Kidney glomerular epithelial cell (primary cell): ENCODE measurements around the gene HNRNPH3.
"Not testable (repeated sequence)": the region's sequence is repeated elsewhere in the genome, so short reads cannot be mapped to it uniquely, and the experiment has no call there.

Experiments
- DNase-seq: peaks from one replicate; lab custom pipeline; 2025; lab: John Stamatoyannopoulos, UW

HNRNPH3 gene

GRCh38 chr10:68331455-68332258, at the start of gene HNRNPH3:
HNRNPH3 (plus strand) TSS chr10:68332064; CDS start chr10:68337222, 5,158 bp downstream.
- DNase-seq: peak; percentile 98

DNA sequence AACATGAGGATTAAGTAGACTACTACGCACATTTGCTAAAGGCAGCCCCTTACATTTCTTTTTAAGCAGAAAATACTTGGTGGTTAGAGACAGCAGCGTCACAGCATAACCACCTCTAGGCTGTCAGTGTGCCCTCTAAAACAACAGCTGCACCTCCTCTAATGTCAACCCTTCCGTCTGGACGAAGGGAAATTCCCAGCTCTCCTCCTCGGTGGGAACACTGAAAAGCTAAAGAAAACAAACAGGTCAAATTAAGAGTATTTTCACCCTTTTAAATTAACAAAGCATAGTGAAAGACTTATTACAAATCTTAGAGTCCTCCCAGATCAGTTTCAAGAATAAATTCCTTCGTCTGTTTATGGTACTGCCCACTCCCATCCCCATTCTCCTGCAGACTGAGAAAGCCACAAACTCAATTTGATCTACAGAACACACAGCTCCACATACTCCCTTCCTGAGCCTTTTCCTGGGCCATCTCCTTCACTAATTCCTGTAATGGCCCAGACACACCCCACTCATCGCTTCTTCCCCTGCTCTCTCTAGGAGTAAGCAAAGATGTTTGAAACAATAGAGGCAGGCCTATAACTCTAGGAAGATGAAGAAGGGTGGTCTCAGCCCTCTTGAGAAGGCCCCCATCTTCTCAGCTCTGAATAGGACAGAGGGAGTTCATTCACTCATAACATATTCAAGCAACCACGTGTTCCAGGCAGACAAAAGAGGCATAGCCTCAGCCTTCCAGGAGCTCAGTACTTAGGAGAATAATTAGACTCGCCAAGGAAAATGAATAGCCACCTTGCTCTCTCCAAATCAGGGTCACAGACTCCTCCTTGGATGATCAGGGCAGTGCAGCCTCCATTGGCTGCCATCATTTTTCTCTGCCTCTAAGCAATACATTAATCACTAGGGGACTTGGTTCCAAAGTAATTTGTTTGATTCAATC, 47.5 kb upstream of the HNRNPH3 start:
- no peak for DNase-seq

GRCh38 chr10:68288717-68289116, 43.1 kb upstream of the HNRNPH3 start:
- no peak for DNase-seq

- no peak for DNase-seq
Observed at GRCh38 chr10:68290736-68291135, 41.1 kb upstream of the HNRNPH3 start.

GRCh38 chr10:68296843-68297663, 34.8 kb upstream of the HNRNPH3 start:
- no peak for DNase-seq

GRCh38 chr10:68301301-68301700, 30.6 kb upstream of the HNRNPH3 start:
- DNase-seq: no peak

- peak; percentile 58 for DNase-seq
Observed at GRCh38 chr10:68301790-68302502, 29.9 kb upstream of the HNRNPH3 start.

DNA sequence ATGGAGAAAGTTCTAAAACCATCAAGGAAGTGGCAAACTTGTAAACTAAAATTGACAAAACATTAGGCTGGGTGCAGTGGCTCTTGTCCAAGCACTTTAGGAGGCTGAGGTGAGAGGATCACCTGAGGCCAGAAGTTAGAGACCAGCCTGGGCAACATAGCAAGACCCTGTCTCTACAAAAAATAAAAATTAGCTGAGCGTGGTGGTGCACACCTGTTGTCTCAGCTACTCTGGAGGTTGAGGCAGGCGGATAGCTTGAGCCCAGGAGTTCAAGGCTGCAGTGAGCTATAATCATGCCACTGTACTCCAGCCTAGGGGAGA, 29.4 kb upstream of the HNRNPH3 start:
- DNase-seq: no peak

GRCh38 chr10:68302871-68303270, 29.0 kb upstream of the HNRNPH3 start:
- DNase-seq: no peak

GRCh38 chr10:68303849-68304412, 27.9 kb upstream of the HNRNPH3 start:
- DNase-seq: no peak

DNA sequence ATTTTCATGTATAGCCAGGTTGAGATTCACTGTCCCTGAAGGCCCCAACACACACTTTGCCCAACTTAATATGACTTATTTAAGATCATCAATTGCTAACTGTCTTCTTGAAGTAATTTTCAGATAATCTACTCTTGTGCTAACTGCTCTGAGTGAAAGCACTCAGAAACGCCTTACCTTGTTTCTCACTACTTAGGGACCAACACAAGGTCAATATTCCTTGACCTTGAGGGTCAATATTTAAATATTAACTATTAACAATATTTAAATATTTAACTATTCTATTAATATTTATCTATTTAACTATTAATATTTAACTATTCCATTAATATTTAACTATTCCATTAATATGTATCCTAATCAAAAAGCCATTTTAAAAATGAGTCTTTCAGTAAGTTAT, 26.0 kb upstream of the HNRNPH3 start:
- no peak for DNase-seq

- no peak for DNase-seq
Observed at GRCh38 chr10:68310531-68310930, 21.3 kb upstream of the HNRNPH3 start.

DNA sequence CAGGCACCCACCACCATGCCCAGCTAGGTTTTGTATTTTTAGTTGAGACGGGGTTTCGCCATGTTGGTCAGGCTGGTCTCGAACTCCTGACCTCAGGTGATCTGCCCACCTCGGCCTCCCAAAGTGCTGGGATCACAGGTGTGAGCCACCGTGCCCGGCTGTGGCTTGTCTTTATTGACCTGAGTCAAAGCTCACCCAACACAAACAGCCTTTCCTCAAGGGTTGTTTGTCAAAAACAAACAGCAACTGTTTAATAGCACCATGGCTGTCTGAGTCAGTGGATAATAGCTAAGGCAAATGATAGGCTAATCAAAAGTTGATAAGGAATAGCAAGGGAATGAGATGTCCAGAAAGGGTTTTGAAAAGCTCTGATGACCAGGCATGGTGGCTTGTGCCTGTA, 16.9 kb upstream of the HNRNPH3 start:
- DNase-seq: not testable (repeated sequence)

- no peak for DNase-seq
Observed at GRCh38 chr10:68315582-68315981, 16.3 kb upstream of the HNRNPH3 start.

GRCh38 chr10:68318331-68319059, 13.4 kb upstream of the HNRNPH3 start:
- DNase-seq: no peak

DNA sequence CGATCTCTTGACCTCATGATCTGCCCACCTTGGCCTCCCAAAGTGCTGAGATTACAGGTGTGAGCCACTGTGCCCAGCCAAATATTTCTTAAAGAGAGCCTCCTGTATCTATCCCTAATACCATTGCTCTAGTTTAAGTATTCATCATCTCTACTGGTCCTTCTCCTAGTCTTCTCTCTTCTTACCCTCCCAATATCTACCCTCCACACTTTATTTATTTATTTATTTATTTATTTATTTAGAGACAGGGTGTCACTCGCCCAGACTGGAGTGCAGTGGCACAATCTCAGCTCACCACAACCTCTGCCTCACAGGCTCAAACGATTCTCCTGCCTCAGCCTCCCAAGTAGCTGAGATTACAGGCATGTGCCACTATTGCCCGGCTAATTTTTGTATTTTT, 7.5 kb upstream of the HNRNPH3 start:
- DNase-seq: not testable (repeated sequence)

DNA sequence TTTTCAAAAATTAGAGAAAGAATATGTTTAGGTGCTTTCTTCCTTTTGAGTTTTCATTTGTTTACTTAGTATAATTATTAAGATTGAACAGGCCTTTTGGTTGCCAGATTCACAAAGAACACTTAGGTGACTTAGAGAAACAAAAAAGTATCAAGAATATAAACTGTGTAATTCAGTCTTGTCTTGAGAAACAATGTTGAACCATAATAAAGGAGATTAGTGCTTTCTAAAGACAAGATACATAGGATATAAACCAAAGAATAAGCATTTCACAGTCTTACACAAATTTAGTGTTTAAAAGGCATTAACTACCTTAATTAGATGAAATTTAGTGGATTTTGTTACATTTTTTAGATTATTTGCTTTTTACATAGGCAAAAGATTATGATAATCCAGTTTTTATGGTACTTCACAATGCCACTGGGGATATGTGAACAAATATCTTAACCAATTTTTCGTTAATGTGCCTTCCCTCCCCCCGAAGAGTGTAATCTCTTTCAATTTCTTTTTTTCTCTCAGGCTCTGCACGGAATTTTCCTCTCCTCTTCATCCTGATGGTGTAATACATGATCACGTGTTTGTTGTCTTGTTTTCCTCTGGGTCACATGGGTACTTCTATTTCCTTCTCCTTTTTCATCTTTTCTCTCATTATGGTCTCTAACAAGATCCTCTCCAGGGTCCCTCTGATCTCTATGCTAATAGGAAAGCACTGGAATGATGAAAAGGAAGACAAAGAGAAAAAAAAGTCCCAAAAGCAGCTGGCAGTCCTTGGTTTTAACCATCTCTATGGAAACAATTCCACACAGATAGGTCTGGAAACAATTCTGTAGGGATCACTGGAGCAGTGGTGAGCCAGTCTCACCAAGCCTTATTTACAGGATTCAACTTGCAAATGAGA, 3.7 kb upstream of the HNRNPH3 start:
- DNase-seq: peak; percentile 40

- no peak for DNase-seq
Observed at GRCh38 chr10:68329506-68329861, 2.4 kb upstream of the HNRNPH3 start.

GRCh38 chr10:68330852-68331454, 911 bp upstream of the HNRNPH3 start:
- no peak for DNase-seq
